HS-27A (cell line): Measurements from ENCODE around the gene TMEM161B.
"Not testable (repeated sequence)": the region's sequence is repeated elsewhere in the genome, so short reads cannot be mapped to it uniquely, and the experiment has no call there.

ENCODE experiments used
- DNase-seq: peaks from one replicate; pipeline ENCODE4 v3.0.0-alpha.2; 2012; ENCODE audit warnings: low read depth, missing footprints

Gene TMEM161B

DNA sequence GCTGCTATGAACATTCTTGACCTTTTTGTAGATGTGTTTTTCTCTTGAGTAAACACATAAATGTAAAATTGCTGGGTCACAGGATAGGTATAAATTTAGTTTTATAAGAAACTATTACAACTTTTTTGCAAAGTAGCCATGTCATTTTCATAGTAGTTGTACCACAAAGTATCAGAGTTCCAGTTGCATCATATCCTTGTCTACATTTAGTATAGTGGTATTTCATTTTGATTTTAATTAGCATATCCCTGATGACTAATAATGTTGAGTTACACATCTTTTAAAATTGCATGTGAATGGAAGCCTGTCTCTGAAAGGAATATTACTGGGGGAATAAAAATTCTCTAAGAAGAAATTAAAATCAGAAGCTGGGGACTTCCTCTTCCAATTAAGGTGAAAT, 85.4 kb downstream of the TMEM161B start:
- no peak for DNase-seq

DNA sequence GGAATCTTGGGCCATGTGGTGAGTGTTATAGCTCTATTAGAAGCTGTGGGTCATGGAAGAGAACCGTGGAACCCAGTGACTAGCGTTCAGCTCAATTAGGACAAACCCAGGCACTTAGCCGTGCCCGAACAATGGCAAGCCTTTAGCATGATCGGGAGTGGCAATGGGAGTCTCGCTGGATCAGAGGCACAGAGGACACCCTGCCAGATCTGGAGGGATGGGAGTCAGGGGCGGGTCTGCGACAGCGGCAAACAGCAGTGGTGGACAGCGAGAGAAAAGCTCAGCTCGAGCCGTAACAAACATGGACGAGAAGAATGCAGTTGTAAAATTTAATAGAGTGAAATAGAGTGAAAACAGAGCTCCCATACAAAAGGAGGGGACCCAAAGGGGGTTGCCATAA, 91.2 kb downstream of the TMEM161B start:
- DNase-seq: not testable (repeated sequence)

DNA sequence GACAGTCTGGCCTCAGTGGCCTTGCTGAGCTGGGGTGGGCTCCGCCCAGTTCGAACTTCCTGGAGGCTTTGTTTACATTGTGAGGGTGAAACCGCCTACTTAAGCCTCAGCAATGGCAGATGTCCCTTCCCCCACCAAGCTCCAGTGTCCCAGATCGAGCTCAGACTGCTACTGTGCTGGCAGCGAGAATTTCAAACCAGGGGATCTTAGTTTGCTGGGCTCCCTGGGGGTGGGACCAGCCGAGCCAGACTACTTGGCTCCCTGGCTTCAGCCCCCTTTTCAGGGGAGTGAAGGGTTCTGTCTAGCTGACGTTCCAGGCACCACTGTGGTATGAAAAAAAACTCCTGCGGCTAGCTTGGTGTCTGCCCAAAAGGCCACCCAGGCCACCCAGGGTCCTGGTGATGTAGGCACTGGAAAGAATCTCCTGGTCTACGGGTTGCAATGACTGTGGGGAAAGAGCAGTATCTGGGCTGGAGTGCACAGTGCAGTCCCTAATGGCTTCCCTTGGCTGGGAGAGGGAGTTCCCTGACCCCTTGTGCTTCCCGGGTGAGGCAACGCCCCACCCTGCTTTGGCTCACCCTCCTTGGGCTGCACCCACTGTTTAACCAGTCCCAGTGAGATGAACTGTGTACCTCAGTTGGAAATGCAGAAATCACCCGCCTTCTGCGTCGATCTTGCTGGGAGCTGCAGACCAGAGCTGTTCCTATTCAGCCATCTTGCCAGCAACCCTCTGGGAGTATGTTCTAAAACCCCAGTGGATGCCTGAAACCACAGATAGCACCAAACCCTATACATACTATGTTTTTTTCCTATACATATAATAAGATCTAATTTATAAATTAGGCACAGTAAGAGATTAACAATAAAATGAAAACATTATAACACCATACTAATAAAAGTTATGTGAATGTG, 95.5 kb downstream of the TMEM161B start:
- no peak for DNase-seq

DNA sequence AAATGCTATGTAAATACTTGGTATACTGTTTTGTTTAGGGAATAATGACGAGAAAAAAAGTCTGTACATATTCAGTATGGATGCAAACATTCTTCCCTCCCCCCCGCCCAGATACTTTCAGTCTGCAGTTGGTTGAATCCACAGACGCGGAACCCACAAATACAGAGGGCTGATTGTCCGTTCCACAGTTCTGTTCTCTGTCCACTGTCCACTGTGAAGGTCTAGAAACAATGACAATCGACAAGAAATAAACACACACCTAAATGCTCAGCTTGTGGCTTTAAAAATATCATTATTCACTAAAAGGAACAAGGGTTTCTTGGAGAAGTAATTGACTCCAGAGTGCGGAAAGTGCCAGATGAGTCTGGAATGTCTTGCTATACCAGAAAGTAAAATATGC, 109.1 kb downstream of the TMEM161B start:
- DNase-seq: no peak

- DNase-seq: no peak
These were observed 110.6 kb downstream of the TMEM161B start for GRCh38 chr5:88158056-88158455.

GRCh38 chr5:88154891-88155290, 113.8 kb downstream of the TMEM161B start:
- no peak for DNase-seq

DNA sequence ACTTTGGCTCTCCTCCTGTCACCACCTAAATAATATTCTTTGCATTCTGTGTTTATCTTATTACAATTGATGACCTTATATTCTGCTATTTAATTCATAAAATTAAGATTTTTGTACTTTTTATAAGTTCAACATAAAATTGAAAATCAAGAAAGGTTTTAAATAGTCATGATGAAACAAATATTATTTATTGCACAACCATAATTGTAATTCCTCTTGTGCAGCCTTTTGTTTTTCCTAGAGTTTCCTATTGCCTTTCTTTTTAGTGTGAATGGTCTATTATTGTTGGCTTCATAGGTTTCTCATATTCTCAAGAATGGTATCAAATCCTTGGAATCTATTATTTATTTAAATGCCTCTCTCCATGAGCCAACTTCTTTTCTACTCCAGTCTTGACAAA, 117.9 kb downstream of the TMEM161B start:
- DNase-seq: no peak

DNA sequence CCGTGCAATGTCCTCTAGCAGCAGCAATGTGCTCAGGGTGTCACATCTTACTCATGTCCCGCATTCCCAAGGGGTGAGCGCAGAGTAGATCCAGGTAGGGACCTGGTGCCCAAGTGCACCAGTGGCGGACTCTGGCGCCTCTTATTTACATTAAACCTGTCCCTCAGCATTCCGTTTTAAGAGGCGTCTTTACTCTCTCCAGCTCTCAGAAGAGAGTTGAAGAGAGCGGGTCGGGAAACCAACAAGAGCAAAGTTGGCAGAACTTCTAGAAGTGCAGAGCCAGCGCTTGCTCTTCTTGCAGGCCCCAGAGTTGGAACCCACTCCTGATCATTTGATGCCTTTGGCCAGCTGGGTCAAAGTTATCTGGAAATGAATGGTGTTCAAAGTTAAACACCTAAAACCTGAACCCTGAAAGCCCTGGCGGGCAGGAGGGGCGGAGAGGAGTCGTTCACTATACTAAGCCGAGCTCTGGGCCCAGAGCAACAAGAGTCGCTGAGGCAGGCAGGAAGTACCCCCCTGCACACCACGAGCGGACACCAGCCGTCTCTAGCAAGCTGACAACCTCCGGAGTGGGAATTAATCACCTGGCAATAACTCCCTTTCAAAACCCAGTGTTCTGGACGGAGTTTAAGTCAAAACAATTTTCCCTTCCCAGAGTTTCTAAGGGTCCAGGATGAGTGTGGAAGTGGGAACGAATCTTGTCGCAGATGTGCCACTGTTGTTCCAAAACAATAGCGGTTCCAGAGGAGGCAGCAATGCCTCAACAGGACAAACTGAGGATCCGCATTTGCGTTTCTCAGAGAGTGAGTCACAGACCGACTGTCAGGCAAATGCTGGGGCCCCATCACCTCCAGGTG, 122.8 kb downstream of the TMEM161B start:
- DNase-seq: no peak

DNA sequence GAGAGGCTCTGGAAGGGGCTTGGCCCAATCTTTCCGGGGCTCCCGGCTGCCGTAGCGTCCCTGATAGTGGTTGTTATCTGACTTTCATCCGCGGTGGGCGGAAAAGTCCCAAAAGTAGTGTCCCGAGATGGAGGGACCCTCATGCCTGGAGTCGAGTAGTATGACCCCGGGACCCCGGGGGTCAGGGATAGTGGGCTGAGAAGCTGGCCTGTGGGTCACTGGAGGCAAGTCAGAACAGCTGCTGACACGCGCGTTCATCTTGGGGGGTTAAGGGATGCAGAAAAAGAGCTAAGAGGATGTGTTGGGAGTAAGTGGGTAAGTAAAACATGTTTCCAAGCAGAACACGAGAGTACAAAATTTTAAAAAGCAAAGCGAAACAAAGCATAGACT, 123.4 kb downstream of the TMEM161B start:
- no peak for DNase-seq
